ENCODE measurements around the gene PFKFB4. TPM values are rescaled to one million over a fixed set of nuclear protein-coding genes. Genes with fewer than 3 reads are reported as not detected.

PFKFB4 gene
- total RNA-seq, 3 donors from 2014 or later: 1.8 to 6.9 (median 5.2) TPM

DNA sequence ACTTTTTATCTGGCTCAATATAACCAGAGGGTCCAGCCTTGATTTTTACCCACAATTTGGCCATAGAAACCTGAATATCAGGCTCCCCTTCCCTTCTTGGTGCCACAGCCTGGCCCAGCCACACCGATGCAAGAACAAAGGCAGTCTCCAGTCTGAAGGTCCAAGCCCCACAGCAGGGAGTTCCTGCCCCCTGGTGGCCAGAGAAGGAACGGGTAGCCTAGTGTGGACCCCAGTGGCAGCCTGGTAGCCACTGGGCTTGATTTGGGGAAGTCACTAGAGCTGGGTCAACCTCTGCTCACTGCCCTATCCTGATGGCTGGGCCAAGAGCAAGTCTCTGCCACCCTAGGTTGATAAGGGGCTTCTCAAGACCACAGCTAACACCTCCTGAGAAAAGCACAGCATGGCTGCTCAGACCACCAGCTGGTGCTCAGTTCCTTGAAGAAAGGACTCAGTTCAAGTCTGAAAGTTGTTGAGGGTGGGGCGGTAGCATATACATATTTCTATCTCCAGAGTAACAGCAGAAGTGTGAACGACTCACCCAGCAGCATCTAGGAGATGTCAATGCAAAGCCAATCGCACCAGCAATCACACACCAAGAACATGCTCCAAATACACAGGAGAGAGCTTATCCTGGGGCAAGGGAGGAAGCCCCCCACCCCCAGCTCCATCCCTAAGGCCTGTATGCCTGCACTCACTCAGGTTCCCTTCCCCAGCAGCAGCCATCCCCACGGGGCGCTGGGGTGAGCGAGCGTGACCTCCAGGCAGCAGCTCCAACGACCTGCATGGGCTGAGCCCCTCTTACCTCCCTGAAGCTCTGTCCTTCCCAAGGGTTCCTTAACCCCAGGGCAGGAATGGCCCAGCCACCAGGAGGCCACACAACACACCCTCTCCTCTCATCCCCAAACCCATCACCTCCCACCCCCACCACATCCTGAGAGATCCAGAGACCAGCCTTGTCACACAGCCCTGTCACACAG is 7.6 kb downstream of the PFKFB4 start:
- Histone ChIP-seq H3K36me3 (no peaks in the 10 kb centered on the region), H3K9me3 (no peaks in the 10 kb centered on the region), H3K4me3 (no peak overlapping the region), H3K27me3 (no peaks in the 10 kb centered on the region), H3K4me1 (no peaks in the 10 kb centered on the region), H3K27ac (no peak overlapping the region)
- intact Hi-C loops (cut with DNase I; ENCODE audit: low total_unique reads): no loop called here
- TF ChIP-seq, protein P1, sequence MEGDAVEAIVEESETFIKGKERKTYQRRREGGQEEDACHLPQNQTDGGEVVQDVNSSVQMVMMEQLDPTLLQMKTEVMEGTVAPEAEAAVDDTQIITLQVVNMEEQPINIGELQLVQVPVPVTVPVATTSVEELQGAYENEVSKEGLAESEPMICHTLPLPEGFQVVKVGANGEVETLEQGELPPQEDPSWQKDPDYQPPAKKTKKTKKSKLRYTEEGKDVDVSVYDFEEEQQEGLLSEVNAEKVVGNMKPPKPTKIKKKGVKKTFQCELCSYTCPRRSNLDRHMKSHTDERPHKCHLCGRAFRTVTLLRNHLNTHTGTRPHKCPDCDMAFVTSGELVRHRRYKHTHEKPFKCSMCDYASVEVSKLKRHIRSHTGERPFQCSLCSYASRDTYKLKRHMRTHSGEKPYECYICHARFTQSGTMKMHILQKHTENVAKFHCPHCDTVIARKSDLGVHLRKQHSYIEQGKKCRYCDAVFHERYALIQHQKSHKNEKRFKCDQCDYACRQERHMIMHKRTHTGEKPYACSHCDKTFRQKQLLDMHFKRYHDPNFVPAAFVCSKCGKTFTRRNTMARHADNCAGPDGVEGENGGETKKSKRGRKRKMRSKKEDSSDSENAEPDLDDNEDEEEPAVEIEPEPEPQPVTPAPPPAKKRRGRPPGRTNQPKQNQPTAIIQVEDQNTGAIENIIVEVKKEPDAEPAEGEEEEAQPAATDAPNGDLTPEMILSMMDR (IDR thresholded peaks at IDR 0.05): peak; percentile 90 to 96 (median 92)
- peak in 2 of 3 donors; percentile 43 to 45 for TF ChIP-seq POLR2AphosphoS5 (IDR thresholded peaks at IDR 0.05)
- no peak for TF ChIP-seq POLR2A (IDR thresholded peaks at IDR 0.05)
- peak; percentile 75 to 83 for DNase-seq (ENCODE audit: low spot score in 2 of 2)

DNA sequence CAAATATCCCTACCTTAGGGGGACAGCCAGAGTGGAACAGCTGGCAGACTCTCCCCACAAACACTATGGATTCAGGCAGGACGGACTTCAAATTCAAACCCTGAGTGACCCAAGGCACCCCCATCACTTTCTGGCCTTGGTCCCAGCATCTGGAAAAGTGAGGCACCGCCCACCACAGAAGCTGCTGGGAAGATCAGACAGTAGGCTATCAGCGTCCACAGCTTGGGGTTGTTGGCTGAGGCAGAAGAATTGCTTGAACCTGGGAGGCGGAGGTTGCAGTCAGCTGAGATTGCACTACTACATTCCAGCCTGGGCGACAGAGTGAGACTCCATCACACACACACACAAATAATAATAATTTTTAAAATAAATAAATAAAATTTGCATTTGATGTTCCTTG is 8.5 kb downstream of the PFKFB4 start:
- no peaks in the 10 kb centered on the region for H3K9me3 ChIP-seq
- TF ChIP-seq POLR2AphosphoS5 (IDR thresholded peaks at IDR 0.05): no peak
- TF ChIP-seq, protein P1 (IDR thresholded peaks at IDR 0.05): no peak
- no peak for TF ChIP-seq POLR2A (IDR thresholded peaks at IDR 0.05)
- no peaks in the 10 kb centered on the region for H3K4me1 ChIP-seq
- H3K36me3 ChIP-seq: no peaks in the 10 kb centered on the region
- intact Hi-C loops (cut with DNase I; ENCODE audit: low total_unique reads): no loop called here
- H3K4me3 ChIP-seq: no peak overlapping the region
- H3K27ac ChIP-seq: no peak overlapping the region
- no peaks in the 10 kb centered on the region for H3K27me3 ChIP-seq
- no peak for DNase-seq (ENCODE audit: low spot score in 2 of 2)

- TF ChIP-seq POLR2AphosphoS5 (IDR thresholded peaks at IDR 0.05) (no peak), POLR2A (IDR thresholded peaks at IDR 0.05) (no peak)
- TF ChIP-seq, protein P1 (IDR thresholded peaks at IDR 0.05): no peak
- Histone ChIP-seq H3K27me3 (no peaks in the 10 kb centered on the region), H3K27ac (no peak overlapping the region), H3K36me3 (no peaks in the 10 kb centered on the region), H3K4me1 (no peaks in the 10 kb centered on the region), H3K9me3 (no peaks in the 10 kb centered on the region), H3K4me3 (no peak overlapping the region)
- DNase-seq (ENCODE audit: low spot score in 2 of 2): no peak
- intact Hi-C loops (cut with DNase I; ENCODE audit: low total_unique reads): no loop called here
These were observed 10.3 kb downstream of the PFKFB4 start for GRCh38 chr3:48546203-48546829.

DNA sequence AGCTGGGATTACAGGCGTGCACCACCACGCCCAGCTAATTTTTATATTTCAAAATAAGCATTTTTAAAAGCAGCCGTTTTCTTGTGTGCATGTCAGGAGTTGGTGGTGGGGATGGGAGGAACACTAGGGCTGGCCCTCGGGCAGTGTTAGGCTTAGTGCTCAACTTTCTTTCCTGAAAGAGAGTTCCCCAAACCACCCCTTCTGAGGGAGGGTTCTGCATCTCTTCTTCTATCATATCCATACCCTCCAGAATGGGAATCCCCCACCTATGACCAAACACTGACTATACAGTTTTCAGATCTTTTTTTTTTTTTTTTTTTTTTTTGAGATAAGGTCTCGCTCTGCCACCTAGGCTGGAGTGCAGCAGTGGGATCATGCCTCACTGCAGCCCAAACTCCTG is 12.5 kb downstream of the PFKFB4 start:
- intact Hi-C loops (cut with DNase I; ENCODE audit: low total_unique reads): no loop called here
- DNase-seq (ENCODE audit: low spot score in 2 of 2): no peak
- Histone ChIP-seq H3K9me3 (no peaks in the 10 kb centered on the region), H3K4me3 (no peak overlapping the region), H3K36me3 (no peaks in the 10 kb centered on the region), H3K27me3 (no peaks in the 10 kb centered on the region), H3K4me1 (no peaks in the 10 kb centered on the region), H3K27ac (no peak overlapping the region)
- no peak for TF ChIP-seq POLR2AphosphoS5 (IDR thresholded peaks at IDR 0.05)
- no peak for TF ChIP-seq POLR2A (IDR thresholded peaks at IDR 0.05)
- TF ChIP-seq, protein P1 (IDR thresholded peaks at IDR 0.05): no peak
